ENCODE results near the gene PRM3. TPM values are rescaled to one million over a fixed set of nuclear protein-coding genes. Genes with fewer than 3 reads are reported as not detected.

PRM3 gene
- total and polyA plus RNA-seq, 2 donors (not counting 1 experiment from before 2014, with no cell fraction given): not detected

- Histone ChIP-seq H3K79me2 (ENCODE audit: control insufficient read depth, insufficient read depth, low read length) (no peaks in the 10 kb centered on the region), H3K27ac (ENCODE audit: insufficient read depth, low read length) (no peak within 1 kb of the TSS), H4K20me1 (ENCODE audit: control insufficient read depth, extremely low read depth, insufficient read depth, low read length) (no peaks in the 10 kb centered on the region), H3K9me3 (ENCODE audit: control insufficient read depth, insufficient read depth, low read depth, low read length) (no peaks in the 10 kb centered on the region), H3K4me2 (ENCODE audit: extremely low read depth, insufficient read depth, low read length) (no peak within 1 kb of the TSS), H3K4me3 (replicated peaks in 1 of 4; ENCODE audit: control extremely low read depth in 1 of 4, insufficient read depth in 1 of 4, low read depth in 3 of 4, low read length in 4 of 4) (no peak within 1 kb of the TSS), H3K4me1 (ENCODE audit: control insufficient read depth, extremely low read depth, insufficient read depth, low read length) (no peaks in the 10 kb centered on the region), H3K36me3 (ENCODE audit: control insufficient read depth, insufficient read depth, low read length) (no peaks in the 10 kb centered on the region), H3K9ac (ENCODE audit: insufficient read depth, low read length) (no peak within 1 kb of the TSS), H3K27me3 (ENCODE audit: control insufficient read depth, insufficient read depth, low read length) (peaks cover 26% of the 10 kb centered on the region), H2AFZ (ENCODE audit: low read length) (no peak within 1 kb of the TSS)
- no peak for DNase-seq (ENCODE audit: low read depth in 2 of 2)
- TF ChIP-seq CTCF (conservative IDR thresholded peaks at IDR 0.05 in 1 of 2, IDR thresholded peaks at IDR 0.05 in 1 of 2; ENCODE audit: low read depth in 1 of 2, low read length in 2 of 2) (no peak), EZH2 (IDR thresholded peaks at IDR 0.05; ENCODE audit: low read length, missing control alignments) (no peak)
These were observed 7.4 kb upstream of the PRM3 start, which contains the start of gene PRM1 for GRCh38 chr16:11280616-11281522. TSS of gene PRM1 (minus strand) at chr16:11281330. CDS start at chr16:11281238, 92 bp downstream.

GRCh38 chr16:11278681-11279628, 5.5 kb upstream of the PRM3 start:
- Histone ChIP-seq H3K9me3 (ENCODE audit: control insufficient read depth, insufficient read depth, low read depth, low read length) (no peaks in the 10 kb centered on the region), H3K27me3 (ENCODE audit: control insufficient read depth, insufficient read depth, low read length) (peaks cover 18% of the 10 kb centered on the region), H3K4me3 (replicated peaks in 1 of 4; ENCODE audit: control extremely low read depth in 1 of 4, insufficient read depth in 1 of 4, low read depth in 3 of 4, low read length in 4 of 4) (no peak overlapping the region), H3K4me1 (ENCODE audit: control insufficient read depth, extremely low read depth, insufficient read depth, low read length) (no peaks in the 10 kb centered on the region), H3K9ac (ENCODE audit: insufficient read depth, low read length) (no peak overlapping the region), H4K20me1 (ENCODE audit: control insufficient read depth, extremely low read depth, insufficient read depth, low read length) (no peaks in the 10 kb centered on the region), H3K4me2 (ENCODE audit: extremely low read depth, insufficient read depth, low read length) (no peak overlapping the region), H3K36me3 (ENCODE audit: control insufficient read depth, insufficient read depth, low read length) (no peaks in the 10 kb centered on the region), H2AFZ (ENCODE audit: low read length) (no peak overlapping the region), H3K27ac (ENCODE audit: insufficient read depth, low read length) (no peak overlapping the region), H3K79me2 (ENCODE audit: control insufficient read depth, insufficient read depth, low read length) (no peaks in the 10 kb centered on the region)
- no peak for TF ChIP-seq EZH2 (IDR thresholded peaks at IDR 0.05; ENCODE audit: low read length, missing control alignments)
- TF ChIP-seq CTCF (conservative IDR thresholded peaks at IDR 0.05 in 1 of 2, IDR thresholded peaks at IDR 0.05 in 1 of 2; ENCODE audit: low read depth in 1 of 2, low read length in 2 of 2): no peak
- DNase-seq (ENCODE audit: low read depth in 2 of 2): no peak
